Body of pancreas (tissue), 4 donors: ENCODE measurements around the gene NUDT10. TPM values are rescaled to one million over a fixed set of nuclear protein-coding genes. Genes with fewer than 3 reads are reported as not detected.

Source experiments
- ATAC-seq: fragments of 150-250 bp; one replicate; pipeline ENCODE4 v1.9.1; 2016
- DNase-seq, 4 donors: peaks; one replicate each; pipeline ENCODE4 v3.0.0-alpha.2; 2019
- H3K27ac ChIP-seq, 4 donors: fragments of 200-600 bp; sonication (generic); 1 replicate in 3 of 4; 2 replicates in 1 of 4; pipeline versions ENCODE4 v1.5.1 to v1.6.1; 2016 to 2019; ENCODE audit warnings: mild to moderate bottlenecking in 1 of 4, mixed read lengths in 1 of 4, moderate library complexity in 1 of 4
- H3K27me3 ChIP-seq, 2 donors: fragments of 200-600 bp; sonication (generic); one replicate each; pipeline ENCODE4 v1.6.0; 2016; ENCODE audit warnings: mild to moderate bottlenecking in 1 of 2
- H3K36me3 ChIP-seq, 2 donors: fragments of 200-600 bp; sonication (generic); replicated peaks in 1 of 2; 2 replicates each; pipeline ENCODE4 v1.5.1; 2016; ENCODE audit warnings: low read depth in 2 of 2; ENCODE audit not compliant: insufficient read depth in 1 of 2
- H3K4me1 ChIP-seq: fragments of 200-600 bp; sonication (generic); one replicate; pipeline ENCODE4 v1.6.0; 2016
- H3K4me3 ChIP-seq, 2 donors: fragments of 200-600 bp; sonication (generic); 1 replicate in 1 of 2; 2 replicates in 1 of 2; pipeline ENCODE4 v1.5.1; 2016 to 2019
- H3K9me3 ChIP-seq, 3 donors: fragments of 200-600 bp; sonication (generic); 1 replicate in 2 of 3; 2 replicates in 1 of 3; pipeline ENCODE4 v1.5.1; 2016
- POLR2A ChIP-seq, 3 donors: fragments of 450-650 bp; IDR thresholded peaks; one replicate each; pipeline ENCODE4 v1.6.1; 2016; ENCODE audit warnings: antibody characterized with exemption in 3 of 3, mild to moderate bottlenecking in 2 of 3
- WGBS, 2 donors: methylation state at CpG; one replicate each; pipeline ENCODE4 v1.1.5; 2017; 5-methylcytosine and 5-hydroxymethylcytosine counted together
- intact Hi-C: fragments of 100-400 bp; cut with DNase I; formaldehyde crosslinking; loops from one replicate; pipeline ENCODE4 v1.15.1; 2023
- total RNA-seq, 2 donors: library from RNA; depleted of rRNA; stranded (reverse); fragments of >200 nt; gene quantifications; one replicate each; pipeline ENCODE4 v1.1.0, GENCODE V29; 2016
- TF ChIP-seq, protein P1 (sequence below), 7 experiments: fragments of 450-650 bp in 4 of 7; fragments of 200-600 bp in 3 of 7; sonication (generic) in 3 of 7; IDR thresholded peaks; one replicate each; pipeline ENCODE4 v1.5.1; 2016 to 2019; ENCODE audit warnings: antibody characterized with exemption in 7 of 7

The NUDT10 gene
- total RNA-seq, 2 donors from 2014 or later = 1.0 TPM; not detected in 1

DNA sequence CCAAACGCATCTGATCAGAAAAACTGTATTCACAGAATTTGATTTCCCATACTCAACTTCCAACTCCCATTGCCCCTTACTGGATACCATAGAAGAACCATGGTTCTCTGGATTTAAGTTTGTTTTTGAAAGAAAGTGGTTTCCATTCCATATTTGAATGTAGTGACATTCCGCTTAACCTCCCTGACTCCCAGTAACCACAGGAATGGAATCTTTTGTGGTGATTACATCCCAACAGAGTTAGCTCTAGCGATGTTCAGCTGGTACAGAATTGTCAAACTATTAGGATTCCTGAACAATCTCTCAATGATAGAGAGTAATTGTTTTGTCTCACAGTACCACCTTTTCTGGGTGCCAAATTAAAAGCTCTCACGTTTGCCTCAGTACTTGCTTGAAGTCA, 1.7 kb downstream of the NUDT10 start:
- no peaks in the 10 kb centered on the region for H3K9me3 ChIP-seq
- TF ChIP-seq POLR2A (IDR thresholded peaks at IDR 0.05) = no peak
- TF ChIP-seq, protein P1, sequence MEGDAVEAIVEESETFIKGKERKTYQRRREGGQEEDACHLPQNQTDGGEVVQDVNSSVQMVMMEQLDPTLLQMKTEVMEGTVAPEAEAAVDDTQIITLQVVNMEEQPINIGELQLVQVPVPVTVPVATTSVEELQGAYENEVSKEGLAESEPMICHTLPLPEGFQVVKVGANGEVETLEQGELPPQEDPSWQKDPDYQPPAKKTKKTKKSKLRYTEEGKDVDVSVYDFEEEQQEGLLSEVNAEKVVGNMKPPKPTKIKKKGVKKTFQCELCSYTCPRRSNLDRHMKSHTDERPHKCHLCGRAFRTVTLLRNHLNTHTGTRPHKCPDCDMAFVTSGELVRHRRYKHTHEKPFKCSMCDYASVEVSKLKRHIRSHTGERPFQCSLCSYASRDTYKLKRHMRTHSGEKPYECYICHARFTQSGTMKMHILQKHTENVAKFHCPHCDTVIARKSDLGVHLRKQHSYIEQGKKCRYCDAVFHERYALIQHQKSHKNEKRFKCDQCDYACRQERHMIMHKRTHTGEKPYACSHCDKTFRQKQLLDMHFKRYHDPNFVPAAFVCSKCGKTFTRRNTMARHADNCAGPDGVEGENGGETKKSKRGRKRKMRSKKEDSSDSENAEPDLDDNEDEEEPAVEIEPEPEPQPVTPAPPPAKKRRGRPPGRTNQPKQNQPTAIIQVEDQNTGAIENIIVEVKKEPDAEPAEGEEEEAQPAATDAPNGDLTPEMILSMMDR (IDR thresholded peaks at IDR 0.05) = no peak
- ATAC-seq (no peak), DNase-seq (no peak)
- no peak overlapping the region for H3K27ac ChIP-seq
- 84 to 92% methylated on average over 4 of the region's 4 CpGs for WGBS, 2 donors
- intact Hi-C loops = no loop called here
- no peaks in the 10 kb centered on the region for H3K4me1 ChIP-seq
- H3K27me3 ChIP-seq = no peaks in the 10 kb centered on the region
- H3K4me3 ChIP-seq = no peak overlapping the region
- H3K36me3 ChIP-seq = no peaks in the 10 kb centered on the region

DNA sequence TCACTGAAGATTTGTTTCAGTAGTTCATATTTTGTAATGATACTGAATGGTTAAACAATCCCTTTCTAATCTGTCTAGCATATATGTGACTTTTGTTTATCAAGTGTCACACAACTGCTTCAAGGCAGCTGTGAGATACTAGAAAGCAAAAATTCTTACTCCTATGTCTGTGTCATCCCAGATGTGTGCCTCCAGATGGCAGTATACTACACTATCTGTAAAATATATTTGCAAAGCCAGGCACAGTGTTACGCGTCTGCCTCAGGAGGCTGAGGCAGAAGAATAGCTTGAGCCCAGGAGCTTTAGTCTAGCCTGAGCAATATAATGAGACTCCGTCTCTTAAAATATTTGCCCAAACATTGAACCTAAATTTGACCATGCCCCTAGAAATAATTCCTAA, 4.0 kb downstream of the NUDT10 start:
- DNase-seq (peak; percentile 12 to 47 (median 36)), ATAC-seq (no peak)
- no peaks in the 10 kb centered on the region for H3K9me3 ChIP-seq
- no peaks in the 10 kb centered on the region for H3K36me3 ChIP-seq
- TF ChIP-seq, protein P1 (IDR thresholded peaks at IDR 0.05) = peak in 5 of 7 experiments; percentile 19 to 56 (median 36)
- no peak for TF ChIP-seq POLR2A (IDR thresholded peaks at IDR 0.05)
- intact Hi-C loops = no loop called here
- no peak overlapping the region for H3K4me3 ChIP-seq
- 6 to 15% methylated on average over 3 of the region's 3 CpGs for WGBS, 2 donors
- no peaks in the 10 kb centered on the region for H3K27me3 ChIP-seq
- H3K27ac ChIP-seq = no peak overlapping the region
- H3K4me1 ChIP-seq = no peaks in the 10 kb centered on the region

DNA sequence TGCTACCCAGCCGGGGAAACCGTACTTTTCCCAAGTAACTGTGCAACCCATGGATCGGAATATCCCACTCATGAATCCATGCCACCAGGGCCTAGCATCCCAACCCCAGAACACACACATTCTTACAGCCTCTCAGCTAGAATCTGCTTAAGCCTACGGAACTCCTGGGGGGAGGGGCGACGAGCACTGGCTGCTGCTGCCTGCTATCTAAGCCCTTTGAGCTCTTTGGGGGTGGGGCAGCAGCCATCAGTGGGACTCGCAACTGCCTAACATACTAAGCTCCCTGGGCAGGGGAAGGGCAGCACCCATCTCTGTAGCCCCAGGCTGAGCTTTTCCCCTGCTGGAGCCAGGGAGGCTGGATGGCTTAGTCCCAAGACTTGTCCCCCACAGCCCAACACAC, 28.6 kb downstream of the NUDT10 start:
- Histone ChIP-seq H3K27me3 (no peaks in the 10 kb centered on the region), H3K36me3 (no peaks in the 10 kb centered on the region), H3K4me1 (no peaks in the 10 kb centered on the region), H3K27ac (no peak overlapping the region), H3K9me3 (no peaks in the 10 kb centered on the region), H3K4me3 (no peak overlapping the region)
- no peak for DNase-seq
- no peak for ATAC-seq
- no peak for TF ChIP-seq POLR2A (IDR thresholded peaks at IDR 0.05)
- TF ChIP-seq, protein P1 (IDR thresholded peaks at IDR 0.05) = no peak
- WGBS, 2 donors = 83% methylated on average over 7 of the region's 7 CpGs; no CpG with 5 or more reads in 1 of the 2 donors
- intact Hi-C loops = no loop called here

DNA sequence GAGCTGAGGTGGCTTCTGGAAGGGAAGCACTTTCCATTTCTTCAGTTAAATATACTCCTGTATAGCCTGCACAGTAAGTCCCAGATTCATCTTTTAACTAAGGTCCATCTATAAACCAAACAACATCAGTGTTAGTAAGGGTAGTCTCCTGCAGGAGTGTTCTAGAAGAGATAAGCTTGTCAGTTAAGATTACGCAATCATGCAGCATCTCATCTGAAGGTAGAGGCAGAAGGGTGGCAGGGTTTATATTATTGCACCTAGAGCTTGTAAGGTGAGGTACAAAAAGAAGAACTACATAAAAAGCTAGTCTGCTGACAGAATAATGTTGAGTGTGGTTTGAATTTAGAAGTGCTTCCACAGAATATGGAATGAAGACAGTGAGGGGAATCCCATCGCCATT, 44.0 kb downstream of the NUDT10 start:
- Histone ChIP-seq H3K4me1 (no peaks in the 10 kb centered on the region), H3K4me3 (no peak overlapping the region), H3K27me3 (no peaks in the 10 kb centered on the region), H3K36me3 (no peaks in the 10 kb centered on the region), H3K9me3 (no peaks in the 10 kb centered on the region), H3K27ac (no peak overlapping the region)
- ATAC-seq (no peak), DNase-seq (no peak)
- 74% methylated on average over 2 of the region's 2 CpGs for WGBS, 2 donors
- intact Hi-C loops = no loop called here
- TF ChIP-seq, protein P1 (IDR thresholded peaks at IDR 0.05) = no peak
- no peak for TF ChIP-seq POLR2A (IDR thresholded peaks at IDR 0.05)

Other genes starting within 250 kb of the NUDT10 start
- gene NUDT11, start 163.8 kb downstream of the NUDT10 start, total RNA-seq = 1 to 10 TPM; 2.0 to 2.1 TPM